AG04450 (cell line): Measurements from ENCODE around the gene NEUROD6. TPM values are rescaled to one million over a fixed set of nuclear protein-coding genes. Genes with fewer than 3 reads are reported as not detected.

Experiments used
- CTCF ChIA-PET: fragments of 300-600, 350-600 bp; formaldehyde crosslinking; extraction: SDS; loops from one replicate; lab custom pipeline; 2022; ENCODE audit warnings: antibody characterized with exemption, inconsistent platforms; lab: Charles Lee
- POLR2A ChIA-PET: fragments of 350-600 bp; formaldehyde crosslinking; extraction: SDS; loops from one replicate; lab custom pipeline; 2021; ENCODE audit warnings: antibody characterized with exemption, inconsistent platforms; lab: Yijun Ruan, JAX
- DNase-seq: peaks from one replicate; pipeline ENCODE4 v3.0.0-alpha.2; 2011; ENCODE audit warnings: low read depth, low spot score
- H3K27ac ChIP-seq: one replicate; pipeline ENCODE4 v1.5.1; 2012; ENCODE audit warnings: low read depth, low read length, control low read depth
- H3K27me3 ChIP-seq: one replicate; pipeline ENCODE4 v1.6.0; 2012; ENCODE audit warnings: low read length; ENCODE audit not compliant: control insufficient read depth, insufficient read depth
- H3K4me3 ChIP-seq: 2 replicates; pipeline ENCODE4 v1.5.1; 2011; ENCODE audit warnings: mild to moderate bottlenecking, low read depth, low read length, control low read depth
- H3K9me3 ChIP-seq: 2 replicates; pipeline ENCODE4 v1.5.1; 2012; ENCODE audit warnings: low read length; ENCODE audit not compliant: control insufficient read depth, insufficient read depth
- polyA plus RNA-seq: library from polyadenylated mRNA; depleted of rRNA; stranded (reverse); fragments of >200 nt; gene quantifications from 2 replicates; pipeline ENCODE4 v1.2.3, GENCODE V29; 2011
- TF ChIP-seq, protein P1 (sequence below): IDR thresholded peaks from 2 replicates; pipeline ENCODE4 v1.5.1; 2011; ENCODE audit warnings: low read depth, low read length, control low read depth, inconsistent platforms

The NEUROD6 gene
- polyA plus RNA-seq, 1 experiment, result not detected

DNA sequence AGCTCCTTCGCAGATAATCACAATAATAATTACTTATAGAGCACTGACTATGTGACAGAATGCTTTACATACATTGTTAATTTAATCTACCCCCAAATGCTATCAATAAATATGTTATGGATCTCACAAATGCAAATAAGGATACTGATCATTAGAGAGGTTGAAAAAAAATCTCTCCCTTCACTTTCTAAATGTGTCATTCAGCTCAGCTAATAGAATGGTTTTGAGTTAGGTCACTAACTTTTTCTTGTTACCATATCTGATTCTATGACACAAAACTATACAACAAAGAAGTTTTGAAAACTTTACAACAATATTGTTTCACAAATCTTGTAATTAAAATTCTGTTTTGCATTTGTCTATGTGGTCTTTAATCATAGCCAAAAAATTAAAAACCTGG lies 17.4 kb downstream of the NEUROD6 start:
- Histone ChIP-seq H3K27me3 (no peaks in the 10 kb centered on the region), H3K9me3 (no peaks in the 10 kb centered on the region), H3K4me3 (no peak overlapping the region), H3K27ac (no peak overlapping the region)
- TF ChIP-seq, protein P1, sequence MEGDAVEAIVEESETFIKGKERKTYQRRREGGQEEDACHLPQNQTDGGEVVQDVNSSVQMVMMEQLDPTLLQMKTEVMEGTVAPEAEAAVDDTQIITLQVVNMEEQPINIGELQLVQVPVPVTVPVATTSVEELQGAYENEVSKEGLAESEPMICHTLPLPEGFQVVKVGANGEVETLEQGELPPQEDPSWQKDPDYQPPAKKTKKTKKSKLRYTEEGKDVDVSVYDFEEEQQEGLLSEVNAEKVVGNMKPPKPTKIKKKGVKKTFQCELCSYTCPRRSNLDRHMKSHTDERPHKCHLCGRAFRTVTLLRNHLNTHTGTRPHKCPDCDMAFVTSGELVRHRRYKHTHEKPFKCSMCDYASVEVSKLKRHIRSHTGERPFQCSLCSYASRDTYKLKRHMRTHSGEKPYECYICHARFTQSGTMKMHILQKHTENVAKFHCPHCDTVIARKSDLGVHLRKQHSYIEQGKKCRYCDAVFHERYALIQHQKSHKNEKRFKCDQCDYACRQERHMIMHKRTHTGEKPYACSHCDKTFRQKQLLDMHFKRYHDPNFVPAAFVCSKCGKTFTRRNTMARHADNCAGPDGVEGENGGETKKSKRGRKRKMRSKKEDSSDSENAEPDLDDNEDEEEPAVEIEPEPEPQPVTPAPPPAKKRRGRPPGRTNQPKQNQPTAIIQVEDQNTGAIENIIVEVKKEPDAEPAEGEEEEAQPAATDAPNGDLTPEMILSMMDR, result no peak
- POLR2A ChIA-PET, result no interaction called here
- CTCF ChIA-PET, result no interaction called here
- DNase-seq, result no peak

DNA sequence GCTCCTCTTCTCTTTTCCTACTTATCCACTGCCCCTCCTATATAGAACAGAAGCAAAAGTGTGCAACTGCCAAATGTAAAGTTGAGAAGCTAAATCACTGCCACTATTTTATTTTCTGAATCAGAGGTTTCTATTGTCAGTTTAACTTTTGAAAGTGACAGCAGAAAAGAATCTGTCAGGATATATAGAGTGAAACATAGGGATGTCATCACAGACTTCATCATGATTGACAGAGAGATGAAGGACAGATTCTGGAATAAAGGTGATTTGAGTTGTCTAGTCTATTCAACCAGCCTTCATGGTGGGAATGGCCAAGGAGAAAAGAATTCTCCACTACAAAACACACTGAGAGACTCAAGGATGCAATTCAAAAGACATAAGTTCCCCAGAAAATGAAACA lies 19.9 kb downstream of the NEUROD6 start:
- DNase-seq, result no peak
- no peaks in the 10 kb centered on the region for H3K27me3 ChIP-seq
- ChIA-PET CTCF (no interaction called here), POLR2A (interaction anchor here (0.7 kb wide), 1 partner anchor 54 kb away, joined by 3 read pairs; no protein-coding TSS in a partner anchor)
- no peaks in the 10 kb centered on the region for H3K9me3 ChIP-seq
- no peak overlapping the region for H3K27ac ChIP-seq
- H3K4me3 ChIP-seq, result no peak overlapping the region
- TF ChIP-seq, protein P1, result no peak

DNA sequence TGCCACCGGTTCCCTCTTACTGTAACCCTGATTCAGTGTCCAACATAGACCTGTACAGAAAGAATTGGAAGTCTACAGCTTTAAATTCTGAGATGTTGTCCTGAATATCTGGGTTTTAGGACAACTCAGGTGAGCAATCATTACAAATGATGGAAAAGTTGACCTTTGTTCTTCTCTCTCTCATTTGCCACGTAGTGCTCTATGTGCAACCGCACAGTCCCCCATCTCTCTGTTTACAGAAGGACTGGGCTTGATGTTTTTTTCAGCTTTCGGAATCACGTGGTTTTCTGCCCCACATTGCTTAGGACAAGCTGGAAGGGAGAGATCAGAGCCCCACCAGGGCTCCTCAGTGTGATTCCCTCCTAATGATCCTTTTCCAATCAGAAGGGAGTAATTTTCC lies 22.2 kb downstream of the NEUROD6 start:
- Histone ChIP-seq H3K4me3 (no peak overlapping the region), H3K27ac (no peak overlapping the region), H3K27me3 (no peaks in the 10 kb centered on the region), H3K9me3 (no peaks in the 10 kb centered on the region)
- CTCF ChIA-PET, result no interaction called here
- DNase-seq, result no peak
- TF ChIP-seq, protein P1, result no peak
- POLR2A ChIA-PET, result no interaction called here

DNA sequence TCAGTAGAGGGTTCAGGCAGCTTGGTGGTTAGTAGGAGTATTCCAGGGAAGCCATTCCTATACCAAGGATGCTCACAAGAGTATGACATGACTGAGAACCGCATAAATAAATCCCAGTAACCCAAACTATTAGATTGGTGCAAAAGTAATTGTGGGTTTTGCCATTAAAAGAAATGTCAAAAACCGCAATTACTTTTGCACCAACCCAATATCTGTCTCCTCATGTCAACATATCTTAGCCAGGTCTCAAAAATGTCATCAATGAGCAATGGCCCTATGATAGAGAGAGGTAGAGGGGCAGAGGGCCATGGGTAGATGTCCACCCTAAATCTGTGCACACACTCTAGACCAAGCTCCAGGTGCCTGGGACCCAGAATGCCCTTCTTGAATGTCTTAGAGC lies 23.6 kb downstream of the NEUROD6 start:
- Histone ChIP-seq H3K27me3 (no peaks in the 10 kb centered on the region), H3K4me3 (no peak overlapping the region), H3K27ac (no peak overlapping the region), H3K9me3 (no peaks in the 10 kb centered on the region)
- POLR2A ChIA-PET, result no interaction called here
- DNase-seq, result no peak
- CTCF ChIA-PET, result no interaction called here
- TF ChIP-seq, protein P1, result no peak

DNA sequence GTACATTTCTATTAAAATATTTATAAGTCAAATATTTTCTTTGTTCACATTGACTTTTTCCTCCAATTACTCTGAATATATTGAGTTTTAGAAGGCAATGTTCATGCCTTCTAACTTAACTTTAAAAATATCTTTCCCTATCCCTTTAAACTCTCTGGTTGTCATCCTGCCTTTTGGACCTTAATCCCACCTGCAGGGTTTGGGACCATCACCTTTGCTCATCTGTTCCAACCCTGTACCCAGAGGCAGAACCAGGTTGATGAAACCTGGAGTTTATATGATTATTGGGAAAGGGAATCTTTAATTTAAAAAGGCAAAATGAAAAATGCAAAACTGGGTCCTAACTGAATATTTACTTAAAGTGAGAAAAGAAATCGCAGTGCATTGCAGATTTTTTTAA lies 24.8 kb downstream of the NEUROD6 start:
- POLR2A ChIA-PET, result no interaction called here
- CTCF ChIA-PET, result no interaction called here

More for the DNA sequence above, 24.8 kb downstream of the NEUROD6 start:
- Histone ChIP-seq H3K27me3 (no peaks in the 10 kb centered on the region), H3K27ac (no peak overlapping the region), H3K9me3 (no peaks in the 10 kb centered on the region), H3K4me3 (no peak overlapping the region)
- no peak for DNase-seq
- TF ChIP-seq, protein P1, result no peak
